Keratinocyte (primary cell): ENCODE results near the gene SH2D5. TPM values are rescaled to one million over a fixed set of nuclear protein-coding genes. Genes with fewer than 3 reads are reported as not detected.

Experiments
- DNase-seq: peaks from one replicate; pipeline ENCODE4 v3.0.0-alpha.2; 2011; ENCODE audit warnings: low read depth, missing footprints, low spot score
- FAIRE-seq: peaks from 2 replicates; lab custom pipeline; 2011; peaks lifted over from hg19 to GRCh38; lab: Jason Lieb, UNC
- H2AFZ ChIP-seq: 2 replicates; pipeline ENCODE4 v1.6.0; 2012; ENCODE audit warnings: low read length, control low read depth, inconsistent platforms; ENCODE audit not compliant: control insufficient read depth
- H3K27ac ChIP-seq: 2 replicates; pipeline ENCODE4 v1.5.1; 2011; ENCODE audit warnings: low read length; ENCODE audit not compliant: control insufficient read depth, insufficient read depth
- H3K27me3 ChIP-seq: 3 replicates; pipeline ENCODE4 v1.6.0; 2011; ENCODE audit warnings: low read length; ENCODE audit not compliant: control insufficient read depth, insufficient read depth; ENCODE audit errors: extremely low read depth
- H3K36me3 ChIP-seq, 2 experiments: 2 replicates in 1 of 2; 3 replicates in 1 of 2; pipeline ENCODE4 v1.5.1; 2011; ENCODE audit warnings: low read length in 2 of 2, mild to moderate bottlenecking in 1 of 2; ENCODE audit not compliant: control insufficient read depth in 2 of 2, insufficient read depth in 2 of 2; ENCODE audit errors: extremely low read depth in 1 of 2
- H3K4me1 ChIP-seq: 3 replicates; pipeline ENCODE4 v1.5.1; 2011; ENCODE audit warnings: low read length; ENCODE audit not compliant: control insufficient read depth, insufficient read depth; ENCODE audit errors: extremely low read depth
- H3K4me2 ChIP-seq: 3 replicates; pipeline ENCODE4 v1.6.0; 2011; ENCODE audit warnings: low read depth, low read length; ENCODE audit not compliant: control insufficient read depth, insufficient read depth; ENCODE audit errors: extremely low read depth
- H3K4me3 ChIP-seq, 3 experiments: fragments of 200-600 bp in 1 of 3; sonication (generic) in 1 of 3; 2 replicates in 2 of 3; 3 replicates in 1 of 3; pipeline ENCODE4 v1.5.1; 2011 to 2016; ENCODE audit warnings: low read length in 3 of 3, mild to moderate bottlenecking in 3 of 3, control low read depth in 2 of 3, inconsistent platforms in 1 of 3, low read depth in 1 of 3, mixed read lengths in 1 of 3, mixed run types in 1 of 3, moderate library complexity in 1 of 3; ENCODE audit not compliant: control insufficient read depth in 2 of 3, insufficient read depth in 2 of 3; ENCODE audit errors: extremely low read depth in 1 of 3
- H3K79me2 ChIP-seq: 2 replicates; pipeline ENCODE4 v1.6.0; 2012; ENCODE audit warnings: low read length; ENCODE audit not compliant: control insufficient read depth, insufficient read depth
- H3K9ac ChIP-seq: 3 replicates; pipeline ENCODE4 v1.6.0; 2011; ENCODE audit warnings: low read length; ENCODE audit not compliant: control insufficient read depth, insufficient read depth; ENCODE audit errors: extremely low read depth
- H3K9me1 ChIP-seq: 3 replicates; pipeline ENCODE4 v1.6.0; 2011; ENCODE audit warnings: low read length; ENCODE audit not compliant: control insufficient read depth, insufficient read depth; ENCODE audit errors: extremely low read depth
- H3K9me3 ChIP-seq: 2 replicates; pipeline ENCODE4 v1.5.1; 2012; ENCODE audit warnings: low read depth, low read length; ENCODE audit not compliant: control insufficient read depth
- H4K20me1 ChIP-seq: 3 replicates; pipeline ENCODE4 v1.6.0; 2011; ENCODE audit warnings: low read length; ENCODE audit not compliant: control insufficient read depth, insufficient read depth; ENCODE audit errors: extremely low read depth
- CTCF ChIP-seq, 3 experiments: IDR thresholded peaks in 1 of 3; conservative IDR thresholded peaks in 1 of 3; optimal IDR thresholded peaks in 1 of 3; 2 replicates in 2 of 3; 3 replicates in 1 of 3; pipeline versions ENCODE3 to v1.5.1; 2011; ENCODE audit warnings: low read length in 3 of 3, mild to moderate bottlenecking in 3 of 3, moderate library complexity in 2 of 3, control low read depth in 1 of 3, inconsistent platforms in 1 of 3; ENCODE audit not compliant: insufficient read depth in 2 of 3; ENCODE audit errors: extremely low read depth in 1 of 3
- EZH2 ChIP-seq: IDR thresholded peaks from one replicate; pipeline ENCODE4 v1.6.1; 2012; ENCODE audit warnings: inconsistent platforms, mild to moderate bottlenecking, low read length, moderate library complexity
- dilution Hi-C: fragments of 300-500 bp; cut with MboI; formaldehyde crosslinking; loops from one replicate; pipeline ENCODE4 v1.7.0; 2020; ENCODE audit warnings: low sequenced_read_pairs; ENCODE audit not compliant: extremely low pct_ligation_motif_present
- polyA plus RNA-seq, 5 experiments: library from polyadenylated mRNA; depleted of rRNA in 3 of 5; stranded (reverse) in 3 of 5; stranded (forward) in 1 of 5; unstranded in 1 of 5; fragments of >200 nt; gene quantifications; 1 replicate in 1 of 5; 2 replicates in 3 of 5; 3 replicates in 1 of 5; pipeline versions ENCODE4 v1.2.1 to v1.2.3, GENCODE V29; 2011 to 2012; ENCODE audit warnings: missing spikeins in 2 of 5, low read depth in 1 of 5, low replicate concordance in 1 of 5

SH2D5 gene
- polyA plus RNA-seq, 1 donor (not counting 4 experiments of a cell fraction or from before 2014, with no cell fraction given) = 60.8 TPM

GRCh38 chr1:20686883-20687725, 45.4 kb downstream of the SH2D5 start:
- H3K27me3 ChIP-seq = no peaks in the 10 kb centered on the region
- peaks cover 0 to 12% of the 10 kb centered on the region in 2 experiments for H3K36me3 ChIP-seq
- FAIRE-seq (no peak), DNase-seq (no peak)
- H3K9me1 ChIP-seq = no peaks in the 10 kb centered on the region
- no peaks in the 10 kb centered on the region for H3K9me3 ChIP-seq
- H4K20me1 ChIP-seq = no peaks in the 10 kb centered on the region
- H3K4me1 ChIP-seq = no peaks in the 10 kb centered on the region
- no peak overlapping the region for H3K9ac ChIP-seq
- H3K27ac ChIP-seq = no peak overlapping the region
- dilution Hi-C loops = no loop called here
- H3K79me2 ChIP-seq = no peaks in the 10 kb centered on the region
- TF ChIP-seq CTCF (optimal IDR thresholded peaks at IDR 0.05 in 1 of 3, IDR thresholded peaks at IDR 0.05 in 1 of 3, conservative IDR thresholded peaks at IDR 0.05 in 1 of 3; ENCODE audit: extremely low read depth in 1 of 3, insufficient read depth in 2 of 3, low read length in 3 of 3) (no peak), EZH2 (no peak)
- no peak overlapping the region for H3K4me3 ChIP-seq
- no peak overlapping the region for H3K4me2 ChIP-seq
- H2AFZ ChIP-seq = no peak overlapping the region

- H3K4me3 ChIP-seq = no peak overlapping the region
- H4K20me1 ChIP-seq = no peaks in the 10 kb centered on the region
- H3K79me2 ChIP-seq = no peaks in the 10 kb centered on the region
- no peak overlapping the region for H2AFZ ChIP-seq
- peaks cover 0 to 16% of the 10 kb centered on the region in 2 experiments for H3K36me3 ChIP-seq
- no peaks in the 10 kb centered on the region for H3K9me1 ChIP-seq
- no peaks in the 10 kb centered on the region for H3K4me1 ChIP-seq
- H3K9me3 ChIP-seq = no peaks in the 10 kb centered on the region
- H3K4me2 ChIP-seq = no peak overlapping the region
- TF ChIP-seq EZH2 (no peak), CTCF (optimal IDR thresholded peaks at IDR 0.05 in 1 of 3, IDR thresholded peaks at IDR 0.05 in 1 of 3, conservative IDR thresholded peaks at IDR 0.05 in 1 of 3; ENCODE audit: extremely low read depth in 1 of 3, insufficient read depth in 2 of 3, low read length in 3 of 3) (no peak)
- no peaks in the 10 kb centered on the region for H3K27me3 ChIP-seq
- dilution Hi-C loops = no loop called here
- H3K27ac ChIP-seq = no peak overlapping the region
- DNase-seq = no peak
- FAIRE-seq = no peak
- no peak overlapping the region for H3K9ac ChIP-seq
These were observed 46.8 kb downstream of the SH2D5 start for GRCh38 chr1:20685741-20686140.
